Liver (tissue), 9 donors: ENCODE data around the gene CRY1. TPM values are rescaled to one million over a fixed set of nuclear protein-coding genes. Genes with fewer than 3 reads are reported as not detected.

Experiments used
- DNase-seq: peaks from one replicate; pipeline ENCODE4 v3.0.0-alpha.2; 2017; ENCODE audit warnings: low spot score
- H3K27ac ChIP-seq, 2 donors: one replicate each; pipeline ENCODE4 v1.7.0; 2013; ENCODE audit warnings: inconsistent platforms in 2 of 2, low read length in 2 of 2, control low read depth in 1 of 2, low read depth in 1 of 2, mild to moderate bottlenecking in 1 of 2
- H3K27me3 ChIP-seq, 4 donors: one replicate each; pipeline versions ENCODE4 v1.6.1 to v1.7.0; 2013; ENCODE audit warnings: low read length in 3 of 4, inconsistent platforms in 1 of 4, mild to moderate bottlenecking in 1 of 4, moderate library complexity in 1 of 4; ENCODE audit not compliant: control insufficient read depth in 4 of 4, insufficient read depth in 4 of 4
- H3K36me3 ChIP-seq, 4 donors: one replicate each; pipeline versions ENCODE4 v1.6.1 to v1.7.0; 2013; ENCODE audit warnings: low read length in 3 of 4, mild to moderate bottlenecking in 3 of 4, low read depth in 1 of 4, moderate library complexity in 1 of 4; ENCODE audit not compliant: control insufficient read depth in 4 of 4, insufficient read depth in 3 of 4
- H3K4me1 ChIP-seq, 4 donors: one replicate each; pipeline versions ENCODE4 v1.6.1 to v1.7.0; 2013; ENCODE audit warnings: low read length in 3 of 4, mild to moderate bottlenecking in 3 of 4, moderate library complexity in 1 of 4; ENCODE audit not compliant: control insufficient read depth in 4 of 4, insufficient read depth in 4 of 4
- H3K4me3 ChIP-seq, 3 donors: one replicate each; pipeline versions ENCODE4 v1.6.1 to v1.7.0; 2013; ENCODE audit warnings: low read length in 3 of 3, control low read depth in 1 of 3, low read depth in 1 of 3, mild to moderate bottlenecking in 1 of 3
- H3K9ac ChIP-seq, 2 donors: one replicate each; pipeline ENCODE4 v1.7.0; 2013; ENCODE audit warnings: low read length in 2 of 2, mild to moderate bottlenecking in 2 of 2, moderate library complexity in 2 of 2, control low read depth in 1 of 2, low read depth in 1 of 2
- H3K9me3 ChIP-seq, 4 donors: one replicate each; pipeline versions ENCODE4 v1.6.1 to v1.7.0; 2013; ENCODE audit warnings: low read length in 3 of 4; ENCODE audit not compliant: control insufficient read depth in 4 of 4
- ATF3 ChIP-seq: IDR thresholded peaks from 2 replicates; pipeline ENCODE4 v1.6.1; 2016; ENCODE audit warnings: antibody characterized with exemption
- CTCF ChIP-seq: fragments of 150-350 bp; IDR thresholded peaks from 2 replicates; pipeline ENCODE4 v1.5.1; 2017; ENCODE audit warnings: improper control_type of control experiment, low read depth, low read length; ENCODE audit not compliant: missing input control
- EGR1 ChIP-seq, 2 donors: IDR thresholded peaks; 2 replicates each; pipeline ENCODE4 v1.6.1; 2016 to 2018; ENCODE audit warnings: antibody characterized with exemption in 2 of 2, low read depth in 2 of 2
- FOXA1 ChIP-seq: IDR thresholded peaks from 2 replicates; pipeline ENCODE4 v1.6.1; 2016; ENCODE audit warnings: antibody characterized with exemption
- FOXA2 ChIP-seq: IDR thresholded peaks from 2 replicates; pipeline ENCODE4 v1.6.1; 2016; ENCODE audit warnings: antibody characterized with exemption
- GABPA ChIP-seq, 2 donors: IDR thresholded peaks in 1 of 2; conservative IDR thresholded peaks in 1 of 2; 2 replicates each; pipeline ENCODE4 v1.6.1; 2016; ENCODE audit warnings: antibody characterized with exemption in 2 of 2, mild to moderate bottlenecking in 1 of 2, moderate library complexity in 1 of 2
- HNF4A ChIP-seq, 2 donors: conservative IDR thresholded peaks; 2 replicates each; pipeline ENCODE4 v1.6.1; 2016; ENCODE audit warnings: antibody characterized with exemption in 2 of 2, mild to moderate bottlenecking in 2 of 2
- HNF4G ChIP-seq: IDR thresholded peaks from 2 replicates; pipeline ENCODE4 v1.6.1; 2016; ENCODE audit warnings: antibody characterized with exemption
- JUND ChIP-seq, 2 donors: IDR thresholded peaks; 2 replicates each; pipeline ENCODE4 v1.6.1; 2016; ENCODE audit warnings: antibody characterized with exemption in 2 of 2
- NR2F2 ChIP-seq: IDR thresholded peaks from 2 replicates; pipeline ENCODE4 v1.6.1; 2016; ENCODE audit warnings: antibody characterized with exemption
- RAD21 ChIP-seq, 2 donors: IDR thresholded peaks; 2 replicates each; pipeline ENCODE4 v1.6.1; 2016; ENCODE audit warnings: antibody characterized with exemption in 2 of 2, mild to moderate bottlenecking in 2 of 2
- RXRA ChIP-seq, 2 donors: IDR thresholded peaks; 2 replicates each; pipeline ENCODE4 v1.6.1; 2017 to 2018; ENCODE audit warnings: antibody characterized with exemption in 2 of 2, mild to moderate bottlenecking in 1 of 2
- SP1 ChIP-seq: IDR thresholded peaks from 2 replicates; pipeline ENCODE4 v1.6.1; 2018; ENCODE audit warnings: antibody characterized with exemption, mild to moderate bottlenecking
- TAF1 ChIP-seq: conservative IDR thresholded peaks from 2 replicates; pipeline ENCODE4 v1.6.1; 2016; ENCODE audit warnings: antibody characterized with exemption, mild to moderate bottlenecking
- YY1 ChIP-seq: IDR thresholded peaks from 2 replicates; pipeline ENCODE4 v1.6.1; 2016; ENCODE audit warnings: antibody characterized with exemption, mild to moderate bottlenecking
- WGBS: extraction: QIAGEN DNeasy Blood & Tissue Kit; methylation state at CpG from one replicate; pipeline ENCODE4 v1.1.7; 2013; 5-methylcytosine and 5-hydroxymethylcytosine counted together
- polyA plus RNA-seq, 2 donors: library from polyadenylated mRNA; stranded (reverse) in 1 of 2; unstranded in 1 of 2; fragments of 200-250 nt in 1 of 2; fragments of >200 nt in 1 of 2; fragmentation: Nextera tagmentation in 1 of 2; extraction: Ambion mirVana in 1 of 2; gene quantifications; one replicate each; pipeline versions ENCODE4 v1.2.1 to v1.2.3, GENCODE V29; 2013 to 2015
- total RNA-seq, 2 donors: library from RNA; depleted of rRNA; stranded (reverse); fragments of >200 nt; gene quantifications; one replicate each; pipeline ENCODE4 v1.2.3, GENCODE V29; 2014
- TF ChIP-seq, protein P1 (sequence below): IDR thresholded peaks from 2 replicates; pipeline ENCODE4 v1.6.1; 2016; ENCODE audit warnings: antibody characterized with exemption, mild to moderate bottlenecking
- TF ChIP-seq, protein P2 (sequence below): IDR thresholded peaks from 2 replicates; pipeline ENCODE4 v1.6.1; 2016; ENCODE audit warnings: antibody characterized with exemption
- TF ChIP-seq, protein P3 (sequence below): IDR thresholded peaks from 2 replicates; pipeline ENCODE4 v1.6.1; 2016; ENCODE audit warnings: antibody characterized with exemption
- donor health status: healthy.
- donor health status: healthy.
- donor health status: healthy.
- donor health status: healthy.
- donor health status: healthy.

CRY1 gene
- total and polyA plus RNA-seq, 4 donors: 5.7 to 16.6 (median 10.1) TPM

DNA sequence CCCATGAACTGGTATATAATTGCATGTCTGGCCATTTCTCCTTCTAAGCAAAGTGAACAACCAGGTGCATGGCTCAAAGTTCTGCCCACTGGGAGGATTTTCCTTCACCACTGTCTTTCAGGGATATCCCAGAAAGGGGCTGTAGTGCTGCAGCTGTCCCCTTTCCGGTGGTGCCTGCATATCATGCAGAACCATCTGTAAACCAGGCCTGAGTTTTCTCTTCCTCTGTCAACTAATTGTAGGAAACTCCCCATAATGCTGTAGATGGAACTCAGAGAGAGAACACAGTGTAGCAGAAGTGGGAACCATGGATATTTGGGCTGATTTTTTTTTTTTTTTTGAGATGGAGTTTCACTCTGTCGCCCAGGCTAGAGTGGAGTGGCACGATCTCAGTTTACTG is 45.6 kb upstream of the CRY1 start:
- Histone ChIP-seq H3K4me1 (no peaks in the 10 kb centered on the region), H3K27ac (no peak overlapping the region), H3K36me3 (no peaks in the 10 kb centered on the region), H3K4me3 (no peak overlapping the region), H3K9me3 (no peaks in the 10 kb centered on the region), H3K27me3 (no peaks in the 10 kb centered on the region), H3K9ac (no peak overlapping the region)
- no peak for DNase-seq
- 90% methylated on average over 3 of the region's 3 CpGs for WGBS
- TF ChIP-seq, protein P1, sequence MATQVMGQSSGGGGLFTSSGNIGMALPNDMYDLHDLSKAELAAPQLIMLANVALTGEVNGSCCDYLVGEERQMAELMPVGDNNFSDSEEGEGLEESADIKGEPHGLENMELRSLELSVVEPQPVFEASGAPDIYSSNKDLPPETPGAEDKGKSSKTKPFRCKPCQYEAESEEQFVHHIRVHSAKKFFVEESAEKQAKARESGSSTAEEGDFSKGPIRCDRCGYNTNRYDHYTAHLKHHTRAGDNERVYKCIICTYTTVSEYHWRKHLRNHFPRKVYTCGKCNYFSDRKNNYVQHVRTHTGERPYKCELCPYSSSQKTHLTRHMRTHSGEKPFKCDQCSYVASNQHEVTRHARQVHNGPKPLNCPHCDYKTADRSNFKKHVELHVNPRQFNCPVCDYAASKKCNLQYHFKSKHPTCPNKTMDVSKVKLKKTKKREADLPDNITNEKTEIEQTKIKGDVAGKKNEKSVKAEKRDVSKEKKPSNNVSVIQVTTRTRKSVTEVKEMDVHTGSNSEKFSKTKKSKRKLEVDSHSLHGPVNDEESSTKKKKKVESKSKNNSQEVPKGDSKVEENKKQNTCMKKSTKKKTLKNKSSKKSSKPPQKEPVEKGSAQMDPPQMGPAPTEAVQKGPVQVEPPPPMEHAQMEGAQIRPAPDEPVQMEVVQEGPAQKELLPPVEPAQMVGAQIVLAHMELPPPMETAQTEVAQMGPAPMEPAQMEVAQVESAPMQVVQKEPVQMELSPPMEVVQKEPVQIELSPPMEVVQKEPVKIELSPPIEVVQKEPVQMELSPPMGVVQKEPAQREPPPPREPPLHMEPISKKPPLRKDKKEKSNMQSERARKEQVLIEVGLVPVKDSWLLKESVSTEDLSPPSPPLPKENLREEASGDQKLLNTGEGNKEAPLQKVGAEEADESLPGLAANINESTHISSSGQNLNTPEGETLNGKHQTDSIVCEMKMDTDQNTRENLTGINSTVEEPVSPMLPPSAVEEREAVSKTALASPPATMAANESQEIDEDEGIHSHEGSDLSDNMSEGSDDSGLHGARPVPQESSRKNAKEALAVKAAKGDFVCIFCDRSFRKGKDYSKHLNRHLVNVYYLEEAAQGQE: no peak
- no peak for TF ChIP-seq HNF4A (conservative IDR thresholded peaks at IDR 0.05)
- TF ChIP-seq, protein P2, sequence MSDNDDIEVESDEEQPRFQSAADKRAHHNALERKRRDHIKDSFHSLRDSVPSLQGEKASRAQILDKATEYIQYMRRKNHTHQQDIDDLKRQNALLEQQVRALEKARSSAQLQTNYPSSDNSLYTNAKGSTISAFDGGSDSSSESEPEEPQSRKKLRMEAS: no peak
- no peak for TF ChIP-seq EGR1 (IDR thresholded peaks at IDR 0.05; ENCODE audit: low read depth in 2 of 2)
- TF ChIP-seq JUND (IDR thresholded peaks at IDR 0.05): no peak
- no peak for TF ChIP-seq NR2F2
- TF ChIP-seq, protein P3, sequence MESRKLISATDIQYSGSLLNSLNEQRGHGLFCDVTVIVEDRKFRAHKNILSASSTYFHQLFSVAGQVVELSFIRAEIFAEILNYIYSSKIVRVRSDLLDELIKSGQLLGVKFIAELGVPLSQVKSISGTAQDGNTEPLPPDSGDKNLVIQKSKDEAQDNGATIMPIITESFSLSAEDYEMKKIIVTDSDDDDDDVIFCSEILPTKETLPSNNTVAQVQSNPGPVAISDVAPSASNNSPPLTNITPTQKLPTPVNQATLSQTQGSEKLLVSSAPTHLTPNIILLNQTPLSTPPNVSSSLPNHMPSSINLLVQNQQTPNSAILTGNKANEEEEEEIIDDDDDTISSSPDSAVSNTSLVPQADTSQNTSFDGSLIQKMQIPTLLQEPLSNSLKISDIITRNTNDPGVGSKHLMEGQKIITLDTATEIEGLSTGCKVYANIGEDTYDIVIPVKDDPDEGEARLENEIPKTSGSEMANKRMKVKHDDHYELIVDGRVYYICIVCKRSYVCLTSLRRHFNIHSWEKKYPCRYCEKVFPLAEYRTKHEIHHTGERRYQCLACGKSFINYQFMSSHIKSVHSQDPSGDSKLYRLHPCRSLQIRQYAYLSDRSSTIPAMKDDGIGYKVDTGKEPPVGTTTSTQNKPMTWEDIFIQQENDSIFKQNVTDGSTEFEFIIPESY: no peak
- no peak for TF ChIP-seq FOXA2
- no peak for TF ChIP-seq ATF3
- no peak for TF ChIP-seq GABPA (IDR thresholded peaks at IDR 0.05 in 1 of 2, conservative IDR thresholded peaks at IDR 0.05 in 1 of 2)
- TF ChIP-seq YY1: no peak
- no peak for TF ChIP-seq SP1
- TF ChIP-seq HNF4G: no peak
- no peak for TF ChIP-seq RAD21 (IDR thresholded peaks at IDR 0.05)
- TF ChIP-seq RXRA (IDR thresholded peaks at IDR 0.05): no peak
- no peak for TF ChIP-seq CTCF

- H3K27ac ChIP-seq: no peak overlapping the region
- DNase-seq: no peak
- H3K27me3 ChIP-seq: no peaks in the 10 kb centered on the region
- no peak overlapping the region for H3K4me3 ChIP-seq
- no peak for TF ChIP-seq TAF1
- TF ChIP-seq FOXA1: no peak
- TF ChIP-seq, protein P2: no peak
- no peak for TF ChIP-seq ATF3
- H3K36me3 ChIP-seq: no peaks in the 10 kb centered on the region
- H3K9ac ChIP-seq: no peak overlapping the region
- WGBS: 97% methylated on average over 2 of the region's 2 CpGs
- no peaks in the 10 kb centered on the region for H3K9me3 ChIP-seq
- no peaks in the 10 kb centered on the region for H3K4me1 ChIP-seq
Measured at GRCh38 chr12:107135177-107135576, 41.8 kb upstream of the CRY1 start.
